HUDEP-2 (cell line): ENCODE data around the gene ARHGAP8.

Source experiments
- DNase-seq, 76 experiments: peaks; one replicate each; lab custom pipeline; 2025; ENCODE audit not compliant: unreplicated experiment in 76 of 76; lab: John Stamatoyannopoulos, UW

The ARHGAP8 gene

DNA sequence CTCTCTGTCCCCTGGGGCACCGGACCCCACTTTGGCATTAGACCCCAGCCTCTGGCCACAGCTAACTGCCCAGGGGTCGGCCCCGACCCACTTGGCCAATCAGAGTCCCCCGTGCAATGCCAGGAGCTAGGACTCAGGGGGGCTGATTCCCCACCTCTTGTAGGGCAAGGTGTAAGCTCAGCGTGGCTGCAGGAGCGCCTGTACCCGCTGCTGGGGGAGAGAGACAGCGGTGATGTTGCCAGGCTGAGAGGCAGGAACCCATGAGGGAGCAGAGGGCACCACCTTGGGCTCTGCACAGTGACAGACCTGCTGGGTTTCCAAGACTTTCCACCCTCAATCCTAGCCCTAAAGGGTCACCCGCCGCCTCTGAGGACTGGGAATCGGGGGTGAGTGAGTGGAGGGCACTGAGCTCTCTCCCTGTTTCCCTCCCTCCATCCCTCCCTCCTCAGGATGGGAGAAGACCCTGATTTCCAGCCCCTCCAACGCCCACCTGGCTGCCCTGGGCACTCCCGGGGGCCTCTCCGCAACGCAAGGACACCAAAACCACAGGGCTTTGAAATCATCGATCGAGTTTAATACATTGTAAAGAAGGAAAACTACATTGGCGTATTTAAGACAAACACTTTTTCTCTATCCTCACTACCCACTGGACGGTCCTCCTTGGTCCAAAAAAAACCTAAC is 128.4 kb downstream of the ARHGAP8 start:
- no peak for DNase-seq

DNA sequence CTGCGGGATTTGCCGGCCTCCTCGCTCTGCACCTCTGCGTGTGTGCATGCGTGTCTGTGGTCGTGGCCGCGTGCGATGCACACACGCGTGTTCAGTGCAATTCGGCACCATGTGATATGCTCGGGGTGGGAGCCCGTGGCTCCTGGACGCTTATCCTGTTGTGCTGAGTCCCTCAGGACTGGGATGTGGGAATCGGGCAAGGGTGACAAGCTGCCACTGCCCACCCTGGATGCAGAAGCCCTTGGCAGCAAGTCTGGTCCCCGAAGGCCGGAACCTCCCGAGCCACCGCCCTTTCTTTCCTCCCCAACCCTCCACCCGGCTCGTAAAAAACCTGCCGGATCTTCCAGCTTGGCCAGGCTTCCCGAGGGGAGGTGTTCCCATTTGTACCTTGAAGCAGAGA is 129.2 kb downstream of the ARHGAP8 start:
- DNase-seq = no peak

DNA sequence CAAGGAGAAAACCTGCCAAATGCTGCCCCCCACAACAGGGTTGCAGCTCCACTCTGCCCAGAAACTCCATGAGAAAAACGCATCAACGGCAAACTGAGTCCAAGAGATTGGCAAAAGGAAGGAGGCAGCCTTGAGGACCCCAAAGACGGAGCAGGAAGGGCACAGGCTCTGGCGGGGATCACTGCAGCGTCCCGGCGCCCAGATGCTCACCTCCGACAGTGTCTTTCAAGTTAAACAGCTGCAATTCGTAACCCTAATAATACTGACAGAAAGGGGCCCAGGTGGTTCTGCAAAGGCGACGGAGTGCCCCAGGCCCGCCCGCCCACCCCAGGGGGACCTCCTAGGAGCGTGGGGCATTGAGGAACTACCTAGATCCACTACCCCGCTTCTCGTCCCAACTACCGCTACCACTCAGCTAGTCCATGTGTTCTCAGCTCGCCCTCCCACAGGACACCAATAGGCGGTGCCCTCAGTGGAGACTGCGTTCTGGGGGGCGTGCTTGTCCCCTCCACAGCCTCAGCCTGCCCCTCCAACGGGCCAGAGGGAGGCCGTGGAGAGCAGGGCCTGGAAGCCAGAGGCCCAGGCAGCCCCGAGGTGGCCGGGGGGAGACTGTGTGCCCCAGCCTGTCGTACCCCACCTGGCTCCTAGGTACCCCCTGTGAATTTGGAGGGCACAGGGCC is 130.0 kb downstream of the ARHGAP8 start:
- DNase-seq = no peak

DNA sequence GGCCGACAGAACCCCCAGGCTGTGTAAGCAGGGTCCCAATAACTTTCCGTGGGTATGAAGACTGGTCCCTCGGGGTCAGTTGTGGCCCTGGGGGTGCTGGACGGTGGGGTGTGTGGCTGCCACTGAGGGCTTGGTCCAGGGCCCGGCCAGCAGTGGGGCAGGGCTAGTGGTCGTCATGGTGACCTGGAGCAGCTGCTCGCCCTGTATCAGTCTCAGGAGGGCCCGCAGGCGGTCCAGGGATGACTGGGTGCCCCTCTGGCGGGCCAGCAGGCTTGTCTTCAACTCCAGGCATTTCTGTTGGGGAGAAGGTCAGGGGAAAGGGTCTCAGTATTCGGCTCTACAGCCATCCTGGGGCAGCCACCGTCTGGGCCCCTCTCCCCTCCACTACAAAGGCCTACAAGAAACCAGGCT is 130.6 kb downstream of the ARHGAP8 start:
- DNase-seq = no peak

DNA sequence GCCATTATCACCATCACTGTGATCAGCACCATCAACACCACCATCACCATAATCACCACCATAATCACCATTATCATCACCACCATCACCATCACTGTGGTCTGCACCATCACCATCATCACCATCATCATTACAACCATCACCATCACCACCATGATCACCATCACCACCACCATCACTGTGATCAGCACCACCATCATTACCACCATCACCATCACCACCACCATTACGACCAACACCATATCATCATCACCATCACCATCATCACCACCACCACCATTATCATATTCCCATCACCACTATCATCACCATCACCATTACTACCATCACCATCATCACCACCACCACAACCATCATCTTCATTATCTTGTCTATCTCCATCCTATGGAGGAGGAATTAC is 132.2 kb downstream of the ARHGAP8 start:
- DNase-seq = no peak

DNA sequence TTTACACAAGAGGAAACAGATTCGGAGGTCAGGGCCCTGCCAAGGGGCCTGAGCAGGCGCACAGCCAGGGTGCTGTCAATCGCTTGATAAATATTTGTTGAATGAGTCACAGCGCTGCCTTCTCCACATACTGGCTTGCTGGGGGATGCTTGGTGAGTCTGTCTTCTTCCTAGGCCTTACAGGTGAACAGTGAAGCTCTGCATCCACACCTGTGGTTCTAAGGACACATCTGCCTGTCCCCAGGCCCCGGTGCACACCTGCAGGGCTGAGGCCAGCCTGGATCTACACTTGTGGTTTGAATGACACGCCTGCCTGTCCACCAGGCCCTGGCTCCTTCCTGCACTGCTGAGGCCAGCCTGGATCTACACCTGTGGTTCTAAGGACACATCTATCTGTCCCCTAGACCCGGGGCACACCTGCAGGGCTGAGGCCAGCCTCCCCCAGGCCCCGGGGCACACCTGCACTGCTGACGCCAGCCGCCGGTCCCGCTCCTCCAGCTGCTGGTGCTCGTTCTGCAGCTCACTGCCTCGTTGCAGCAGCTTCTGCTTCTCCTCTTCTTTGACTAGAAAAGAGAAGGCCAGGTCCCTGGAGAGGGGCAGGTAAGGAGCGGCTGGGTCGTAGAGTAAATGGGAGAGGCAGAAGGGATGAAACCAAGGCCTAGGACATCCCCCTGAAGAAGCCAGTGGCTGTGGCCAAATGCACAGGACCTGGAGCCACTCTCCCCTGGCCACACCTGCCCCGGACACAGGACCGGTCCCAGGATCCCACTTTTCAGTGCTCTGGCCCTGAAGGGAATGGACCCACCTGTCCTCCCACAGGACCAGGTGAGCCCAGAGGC is 132.8 kb downstream of the ARHGAP8 start:
- no peak for DNase-seq

DNA sequence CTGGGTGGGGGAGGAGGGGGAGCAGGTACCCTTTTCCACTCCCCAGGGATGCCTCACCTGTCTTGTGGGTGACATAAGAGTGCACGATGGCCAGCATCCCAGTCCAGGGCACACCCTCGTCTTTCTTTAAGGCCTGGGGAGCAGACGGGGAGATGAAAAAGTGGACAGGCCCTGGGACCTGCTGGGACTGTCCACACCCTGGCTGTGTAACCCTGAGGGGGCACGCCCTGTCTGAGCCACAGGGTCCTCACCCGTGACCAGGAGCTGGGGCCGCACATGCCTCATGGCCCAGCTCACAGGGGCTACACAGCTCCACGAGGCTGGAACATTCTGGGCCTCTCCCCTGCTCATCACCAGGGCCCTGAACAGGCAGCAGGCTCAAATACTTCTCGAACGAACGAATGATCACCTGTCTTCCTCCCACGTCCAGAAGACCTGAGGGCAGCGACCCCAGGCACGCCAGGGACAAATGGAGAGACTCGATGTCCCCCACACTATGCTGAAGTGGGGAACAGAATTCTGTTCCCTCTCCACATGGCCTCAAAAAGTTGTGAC is 133.5 kb downstream of the ARHGAP8 start:
- DNase-seq = no peak

DNA sequence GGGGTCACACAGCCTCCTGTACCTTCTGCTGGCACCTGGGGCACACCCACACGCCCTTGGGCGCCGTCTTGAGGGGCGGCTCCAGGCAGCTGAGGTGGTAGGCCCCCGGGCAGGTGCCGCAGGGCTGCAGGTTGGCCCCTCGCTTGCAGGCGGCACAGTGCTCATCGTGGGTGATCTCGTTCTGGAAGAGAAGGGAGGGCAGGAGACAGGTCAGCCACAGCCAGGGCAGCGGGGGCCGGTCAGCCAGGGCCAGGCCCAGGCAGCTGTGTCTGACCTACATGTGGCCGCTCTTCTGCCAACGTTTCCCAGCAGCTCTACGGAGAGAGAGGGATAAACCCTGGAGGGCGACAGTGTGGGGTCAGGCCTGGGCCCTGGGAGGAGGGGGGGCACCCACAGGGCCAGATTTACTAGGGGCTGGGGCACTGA is 135.6 kb downstream of the ARHGAP8 start:
- no peak for DNase-seq

DNA sequence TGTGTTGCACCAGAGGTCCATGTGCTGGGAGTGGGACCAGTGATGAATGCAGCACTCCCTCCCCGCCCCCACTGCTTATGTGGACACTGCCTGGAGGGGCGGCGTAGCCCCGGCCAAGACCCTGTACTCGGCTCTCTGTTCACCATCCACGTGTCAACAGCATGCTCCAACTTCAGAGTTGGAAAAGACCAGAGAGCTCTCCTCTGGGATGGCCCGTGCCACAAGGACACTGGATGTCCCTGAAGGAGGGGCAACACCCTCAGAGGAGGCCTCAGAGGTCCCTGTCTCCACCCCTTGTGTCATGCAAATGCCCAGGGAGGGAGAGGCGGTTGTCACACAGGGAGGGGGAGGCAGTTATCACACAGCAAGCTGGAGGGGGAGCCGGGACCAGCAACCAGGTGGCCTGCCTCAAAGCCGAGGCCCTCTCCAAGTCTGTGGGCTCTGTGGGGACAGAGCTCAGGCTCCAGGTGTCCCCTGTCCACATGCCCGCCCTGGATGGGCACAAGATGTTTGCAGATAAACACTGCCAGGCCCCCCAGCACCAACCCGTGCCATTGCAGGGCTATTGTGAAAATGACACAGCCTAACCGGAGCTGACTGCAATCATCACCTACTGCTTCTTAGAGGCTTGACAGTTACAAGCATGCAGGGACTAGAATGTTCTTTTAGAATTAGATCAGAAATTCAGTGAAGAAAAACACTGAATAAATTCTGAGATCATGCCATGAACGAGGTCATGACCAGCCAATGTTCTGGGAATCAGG is 136.3 kb downstream of the ARHGAP8 start:
- no peak for DNase-seq

DNA sequence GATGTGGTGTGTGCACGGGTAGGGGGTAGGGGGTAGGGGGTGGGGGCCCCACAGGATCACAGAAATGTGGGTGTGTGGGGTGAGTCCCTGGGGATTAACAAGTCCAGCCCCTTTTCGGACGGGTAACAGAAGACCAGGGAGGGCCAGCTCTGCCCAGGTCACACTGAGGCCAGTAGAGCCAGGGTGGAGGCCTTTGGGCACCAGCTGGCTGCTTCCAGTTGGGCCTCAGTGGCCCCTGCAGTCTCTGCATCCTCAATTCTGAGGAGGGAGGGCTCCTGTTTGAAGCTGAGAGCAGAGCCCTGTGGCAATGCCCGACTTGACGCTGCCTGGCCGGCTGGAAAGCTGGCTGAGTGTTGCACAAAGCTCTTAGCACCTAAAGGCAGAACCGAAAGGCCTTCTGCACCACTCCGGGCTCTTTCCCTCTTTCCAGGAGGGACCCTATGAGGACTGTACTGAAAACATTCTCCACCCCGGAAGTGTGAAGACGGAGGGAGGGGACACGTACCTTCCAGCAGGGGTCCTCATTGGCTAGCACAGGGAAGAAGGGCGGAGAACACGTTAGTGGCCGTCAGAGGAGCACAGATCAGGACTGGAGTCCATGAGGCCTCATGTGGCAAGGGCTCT is 137.0 kb downstream of the ARHGAP8 start:
- DNase-seq = no peak

DNA sequence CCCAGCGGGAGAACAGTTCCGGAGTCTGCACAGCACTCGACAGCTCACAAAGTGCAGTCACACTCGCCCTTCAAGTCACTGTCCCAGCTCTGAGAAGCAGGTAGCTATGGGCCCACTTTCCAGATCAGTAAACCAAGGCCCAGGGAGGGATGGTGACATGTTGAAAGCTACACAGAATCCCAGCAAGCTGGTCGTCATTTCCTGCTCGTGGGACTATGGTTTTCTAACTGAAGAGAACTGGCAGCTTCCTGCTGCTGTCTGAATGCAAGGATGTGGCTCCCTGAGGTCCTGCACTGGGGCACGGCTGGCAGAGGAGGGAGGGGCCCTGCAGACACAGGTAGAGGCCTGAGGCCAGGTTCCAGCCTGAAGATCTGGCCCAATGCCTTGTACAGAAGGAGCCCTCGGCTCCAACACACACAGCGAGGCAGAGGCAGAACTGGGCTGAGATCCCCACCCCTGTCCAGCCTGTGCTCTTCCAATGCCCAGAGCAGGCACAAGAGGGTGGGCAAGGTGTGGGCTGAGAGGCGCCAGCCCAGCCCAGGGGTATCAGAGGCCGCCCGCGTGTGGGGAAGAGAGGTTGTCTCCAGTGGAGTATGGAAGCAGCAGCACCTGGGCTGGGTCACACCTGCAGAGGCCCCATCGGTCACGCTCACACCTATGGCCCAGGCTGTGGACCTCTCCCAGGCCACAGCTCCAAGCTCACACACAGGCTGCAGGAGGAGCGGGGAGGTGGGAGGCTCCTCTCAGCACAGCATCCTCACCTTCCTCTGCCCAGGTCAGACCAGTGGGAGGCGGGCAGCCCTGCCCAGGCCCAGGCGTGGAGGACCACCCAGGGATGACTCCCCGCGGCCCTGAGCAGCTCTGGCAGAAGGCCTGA is 138.3 kb downstream of the ARHGAP8 start:
- DNase-seq = no peak

DNA sequence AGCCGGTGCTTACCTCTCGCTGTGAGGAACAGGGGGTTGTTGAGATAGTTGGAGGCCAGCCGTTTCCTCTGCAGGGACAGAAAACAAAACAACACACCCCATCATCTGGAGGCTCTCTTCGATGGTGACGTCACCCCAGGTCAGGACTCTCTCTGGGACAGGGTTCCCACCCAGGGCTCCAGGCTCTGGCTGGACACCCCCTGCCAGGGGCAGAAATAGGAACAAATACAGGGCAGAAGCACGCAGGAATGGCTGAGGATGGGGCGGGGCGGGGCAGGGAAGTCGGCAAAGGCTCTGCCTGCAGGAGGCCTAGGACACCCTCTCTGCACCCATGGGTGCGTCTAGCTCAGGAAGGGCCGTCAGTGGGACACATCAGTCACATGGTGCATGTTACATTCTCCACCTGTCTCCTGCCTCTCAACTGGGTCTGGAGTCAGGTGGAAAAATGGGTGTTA is 138.9 kb downstream of the ARHGAP8 start:
- DNase-seq = no peak

DNA sequence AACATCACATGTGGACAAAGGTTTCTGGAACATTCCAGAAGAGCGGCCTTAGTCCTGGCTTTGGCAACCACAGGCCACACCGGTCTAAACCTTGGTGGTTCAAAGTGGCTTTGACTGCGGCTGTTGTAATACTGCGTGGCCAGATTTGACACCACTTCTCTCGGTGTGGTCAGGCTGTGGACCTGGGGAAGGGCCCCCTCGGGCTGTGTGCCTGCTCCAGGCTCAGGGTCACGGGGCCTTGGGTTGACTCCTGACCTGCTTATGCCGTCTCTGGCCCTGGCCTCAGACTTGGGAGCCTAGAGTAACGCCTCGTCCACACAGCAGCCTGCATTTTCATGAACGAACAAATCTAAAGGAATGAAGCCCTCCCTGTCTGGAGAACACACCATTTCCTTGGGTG is 139.4 kb downstream of the ARHGAP8 start:
- DNase-seq = no peak

DNA sequence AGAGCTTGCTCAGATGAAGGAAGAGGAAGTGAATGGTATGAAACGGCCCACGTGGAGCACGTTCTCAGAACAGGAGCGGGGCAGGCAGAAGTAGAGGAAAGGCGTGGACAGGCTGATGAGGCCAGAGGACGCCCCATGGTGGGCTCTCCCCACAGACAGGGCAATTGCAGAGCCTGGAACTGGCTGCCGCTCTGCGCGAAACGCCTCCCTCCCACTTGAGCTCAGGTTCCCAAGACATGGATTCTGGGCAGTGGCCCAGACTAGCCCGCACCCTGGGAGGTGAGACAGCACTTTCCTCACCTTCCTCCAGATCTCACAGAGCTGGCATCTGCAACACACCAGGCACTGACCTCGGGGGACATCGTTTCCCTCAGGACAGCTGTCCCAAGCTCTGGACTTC is 139.9 kb downstream of the ARHGAP8 start:
- no peak for DNase-seq

DNA sequence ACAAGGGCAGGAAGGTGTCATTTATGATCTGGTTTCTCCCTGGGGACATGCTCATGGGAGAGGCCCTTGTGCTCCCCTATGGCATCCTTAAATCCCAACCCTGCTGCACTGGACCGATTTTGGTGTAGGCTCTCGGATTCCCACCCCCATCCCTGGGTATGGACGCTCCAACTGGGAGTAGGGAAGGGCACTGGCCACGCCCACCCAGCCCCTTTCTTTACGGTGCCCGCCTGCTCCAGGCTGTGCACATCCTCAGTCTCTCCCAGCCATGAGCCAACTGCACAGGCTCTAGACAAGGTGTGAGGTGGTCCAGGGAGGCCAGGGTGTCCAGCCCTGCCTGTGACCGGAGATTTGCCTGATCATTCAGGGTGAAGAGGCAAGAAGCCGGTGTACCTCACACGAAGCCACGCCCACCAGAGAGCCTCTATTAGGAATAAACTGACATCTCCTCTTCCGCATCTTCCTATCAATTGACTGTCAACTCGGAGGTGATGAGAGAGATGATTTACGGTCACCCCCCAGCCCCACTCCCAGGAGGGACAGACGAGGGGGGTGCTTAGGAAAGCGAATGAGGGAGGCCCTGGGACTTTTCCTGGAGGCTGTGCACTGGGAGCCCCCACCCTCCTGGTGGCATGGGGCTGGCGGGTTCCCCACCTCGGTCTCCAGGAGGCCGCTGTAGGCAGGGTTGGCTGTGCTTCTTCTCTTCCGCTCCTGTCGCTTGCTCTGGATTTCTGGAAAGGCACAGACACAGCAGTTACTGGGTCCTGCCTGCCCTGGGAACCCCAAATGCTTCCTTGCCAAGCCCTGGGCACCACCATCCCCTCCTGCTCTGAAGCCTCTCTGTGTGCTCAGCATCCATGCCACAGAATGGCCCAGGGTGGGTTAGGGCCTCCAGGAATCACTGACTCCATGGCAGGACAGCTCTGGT is 140.7 kb downstream of the ARHGAP8 start:
- DNase-seq = no peak

DNA sequence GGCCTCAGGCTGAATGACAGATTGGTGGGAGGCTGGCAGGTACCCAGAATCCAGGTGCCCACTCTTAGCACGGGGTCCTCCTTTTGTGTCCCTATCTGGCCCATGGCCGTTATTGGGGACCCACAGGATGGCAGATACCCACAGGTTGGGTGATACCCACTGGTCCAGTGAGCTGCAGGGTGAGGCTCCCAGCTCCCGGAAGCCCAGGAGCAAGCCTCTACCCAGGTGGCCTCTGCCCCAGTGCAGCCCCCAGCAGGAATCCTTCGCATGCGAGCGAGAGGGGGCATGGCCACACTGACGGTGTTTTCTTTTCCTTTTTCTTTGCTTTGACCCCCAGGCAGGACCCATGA is 141.3 kb downstream of the ARHGAP8 start:
- DNase-seq = no peak

DNA sequence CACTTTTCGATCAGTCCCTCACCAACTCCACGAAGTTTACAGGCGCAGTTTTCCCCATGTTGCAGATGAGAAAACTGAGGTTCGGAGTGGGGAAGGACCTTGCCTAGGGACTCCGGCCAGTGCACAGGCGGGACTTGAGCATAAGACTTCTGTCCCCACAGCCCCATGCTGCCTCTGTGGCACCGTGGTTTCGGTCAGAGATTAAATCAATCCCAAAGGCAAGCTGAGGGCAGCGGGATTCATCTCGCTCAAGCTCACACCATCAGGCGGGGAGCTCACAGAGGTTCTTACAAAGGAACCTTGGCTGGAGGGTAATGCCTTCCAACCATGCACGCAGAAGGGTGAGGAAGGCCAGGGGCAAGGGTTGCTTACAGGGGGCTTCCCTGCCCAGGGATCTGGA is 141.9 kb downstream of the ARHGAP8 start:
- DNase-seq = no peak

DNA sequence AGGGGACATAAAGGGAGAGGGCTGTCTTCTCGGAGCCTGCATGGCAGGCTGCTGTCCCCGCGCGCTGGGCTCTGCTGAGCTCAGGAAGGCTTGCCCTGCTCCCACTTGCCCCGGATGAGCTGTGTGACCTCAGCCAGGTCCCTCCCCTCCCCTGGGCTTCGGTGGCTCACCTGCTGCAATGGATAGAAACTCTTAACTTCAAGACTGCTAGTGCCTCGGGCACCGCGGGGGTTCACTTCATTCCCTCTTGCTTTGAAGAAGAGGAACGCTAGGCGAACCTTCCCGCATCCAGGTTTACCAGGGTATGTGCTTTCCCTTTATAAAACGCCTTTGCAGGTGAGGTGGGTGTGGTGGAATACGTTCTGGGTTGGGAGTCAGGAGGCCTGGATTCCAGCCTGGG is 142.4 kb downstream of the ARHGAP8 start:
- no peak for DNase-seq
